Liver (tissue), 9 donors: ENCODE data around the gene WDR90. TPM values are rescaled to one million over a fixed set of nuclear protein-coding genes. Genes with fewer than 3 reads are reported as not detected.

ENCODE experiments used
- DNase-seq: peaks from one replicate; pipeline ENCODE4 v3.0.0-alpha.2; 2017; ENCODE audit warnings: low spot score
- H3K27ac ChIP-seq, 2 donors: one replicate each; pipeline ENCODE4 v1.7.0; 2013; ENCODE audit warnings: inconsistent platforms in 2 of 2, low read length in 2 of 2, control low read depth in 1 of 2, low read depth in 1 of 2, mild to moderate bottlenecking in 1 of 2
- H3K27me3 ChIP-seq, 4 donors: one replicate each; pipeline versions ENCODE4 v1.6.1 to v1.7.0; 2013; ENCODE audit warnings: low read length in 3 of 4, inconsistent platforms in 1 of 4, mild to moderate bottlenecking in 1 of 4, moderate library complexity in 1 of 4; ENCODE audit not compliant: control insufficient read depth in 4 of 4, insufficient read depth in 4 of 4
- H3K36me3 ChIP-seq, 4 donors: one replicate each; pipeline versions ENCODE4 v1.6.1 to v1.7.0; 2013; ENCODE audit warnings: low read length in 3 of 4, mild to moderate bottlenecking in 3 of 4, low read depth in 1 of 4, moderate library complexity in 1 of 4; ENCODE audit not compliant: control insufficient read depth in 4 of 4, insufficient read depth in 3 of 4
- H3K4me1 ChIP-seq, 4 donors: one replicate each; pipeline versions ENCODE4 v1.6.1 to v1.7.0; 2013; ENCODE audit warnings: low read length in 3 of 4, mild to moderate bottlenecking in 3 of 4, moderate library complexity in 1 of 4; ENCODE audit not compliant: control insufficient read depth in 4 of 4, insufficient read depth in 4 of 4
- H3K4me3 ChIP-seq, 3 donors: one replicate each; pipeline versions ENCODE4 v1.6.1 to v1.7.0; 2013; ENCODE audit warnings: low read length in 3 of 3, control low read depth in 1 of 3, low read depth in 1 of 3, mild to moderate bottlenecking in 1 of 3
- H3K9ac ChIP-seq, 2 donors: one replicate each; pipeline ENCODE4 v1.7.0; 2013; ENCODE audit warnings: low read length in 2 of 2, mild to moderate bottlenecking in 2 of 2, moderate library complexity in 2 of 2, control low read depth in 1 of 2, low read depth in 1 of 2
- H3K9me3 ChIP-seq, 4 donors: one replicate each; pipeline versions ENCODE4 v1.6.1 to v1.7.0; 2013; ENCODE audit warnings: low read length in 3 of 4; ENCODE audit not compliant: control insufficient read depth in 4 of 4
- EGR1 ChIP-seq, 2 donors: IDR thresholded peaks; 2 replicates each; pipeline ENCODE4 v1.6.1; 2016 to 2018; ENCODE audit warnings: antibody characterized with exemption in 2 of 2, low read depth in 2 of 2
- FOXA1 ChIP-seq: IDR thresholded peaks from 2 replicates; pipeline ENCODE4 v1.6.1; 2016; ENCODE audit warnings: antibody characterized with exemption
- FOXA2 ChIP-seq: IDR thresholded peaks from 2 replicates; pipeline ENCODE4 v1.6.1; 2016; ENCODE audit warnings: antibody characterized with exemption
- GABPA ChIP-seq, 2 donors: IDR thresholded peaks in 1 of 2; conservative IDR thresholded peaks in 1 of 2; 2 replicates each; pipeline ENCODE4 v1.6.1; 2016; ENCODE audit warnings: antibody characterized with exemption in 2 of 2, mild to moderate bottlenecking in 1 of 2, moderate library complexity in 1 of 2
- HNF4A ChIP-seq, 2 donors: conservative IDR thresholded peaks; 2 replicates each; pipeline ENCODE4 v1.6.1; 2016; ENCODE audit warnings: antibody characterized with exemption in 2 of 2, mild to moderate bottlenecking in 2 of 2
- JUND ChIP-seq, 2 donors: IDR thresholded peaks; 2 replicates each; pipeline ENCODE4 v1.6.1; 2016; ENCODE audit warnings: antibody characterized with exemption in 2 of 2
- NR2F2 ChIP-seq: IDR thresholded peaks from 2 replicates; pipeline ENCODE4 v1.6.1; 2016; ENCODE audit warnings: antibody characterized with exemption
- RAD21 ChIP-seq, 2 donors: IDR thresholded peaks; 2 replicates each; pipeline ENCODE4 v1.6.1; 2016; ENCODE audit warnings: antibody characterized with exemption in 2 of 2, mild to moderate bottlenecking in 2 of 2
- RXRA ChIP-seq, 2 donors: IDR thresholded peaks; 2 replicates each; pipeline ENCODE4 v1.6.1; 2017 to 2018; ENCODE audit warnings: antibody characterized with exemption in 2 of 2, mild to moderate bottlenecking in 1 of 2
- SP1 ChIP-seq: IDR thresholded peaks from 2 replicates; pipeline ENCODE4 v1.6.1; 2018; ENCODE audit warnings: antibody characterized with exemption, mild to moderate bottlenecking
- TAF1 ChIP-seq: conservative IDR thresholded peaks from 2 replicates; pipeline ENCODE4 v1.6.1; 2016; ENCODE audit warnings: antibody characterized with exemption, mild to moderate bottlenecking
- YY1 ChIP-seq: IDR thresholded peaks from 2 replicates; pipeline ENCODE4 v1.6.1; 2016; ENCODE audit warnings: antibody characterized with exemption, mild to moderate bottlenecking
- WGBS: extraction: QIAGEN DNeasy Blood & Tissue Kit; methylation state at CpG from one replicate; pipeline ENCODE4 v1.1.7; 2013; 5-methylcytosine and 5-hydroxymethylcytosine counted together
- polyA plus RNA-seq, 2 donors: library from polyadenylated mRNA; stranded (reverse) in 1 of 2; unstranded in 1 of 2; fragments of 200-250 nt in 1 of 2; fragments of >200 nt in 1 of 2; fragmentation: Nextera tagmentation in 1 of 2; extraction: Ambion mirVana in 1 of 2; gene quantifications; one replicate each; pipeline versions ENCODE4 v1.2.1 to v1.2.3, GENCODE V29; 2013 to 2015
- total RNA-seq, 2 donors: library from RNA; depleted of rRNA; stranded (reverse); fragments of >200 nt; gene quantifications; one replicate each; pipeline ENCODE4 v1.2.3, GENCODE V29; 2014
- TF ChIP-seq, protein P1 (sequence below): IDR thresholded peaks from 2 replicates; pipeline ENCODE4 v1.6.1; 2016; ENCODE audit warnings: antibody characterized with exemption, mild to moderate bottlenecking
- TF ChIP-seq, protein P2 (sequence below): IDR thresholded peaks from 2 replicates; pipeline ENCODE4 v1.6.1; 2016; ENCODE audit warnings: antibody characterized with exemption
- TF ChIP-seq, protein P3 (sequence below): fragments of 150-350 bp; IDR thresholded peaks from 2 replicates; pipeline ENCODE4 v1.5.1; 2017; ENCODE audit warnings: improper control_type of control experiment, low read depth, low read length; ENCODE audit not compliant: missing input control
- TF ChIP-seq, protein P4 (sequence below): IDR thresholded peaks from 2 replicates; pipeline ENCODE4 v1.6.1; 2016; ENCODE audit warnings: antibody characterized with exemption
- TF ChIP-seq, protein P5 (sequence below): IDR thresholded peaks from 2 replicates; pipeline ENCODE4 v1.6.1; 2016; ENCODE audit warnings: antibody characterized with exemption
- donor health status: healthy.
- donor health status: healthy.
- donor health status: healthy.
- donor health status: healthy.
- donor health status: healthy.

Gene WDR90
- total and polyA plus RNA-seq, 4 donors, result 4.7 to 13.4 (median 7.9) TPM

DNA sequence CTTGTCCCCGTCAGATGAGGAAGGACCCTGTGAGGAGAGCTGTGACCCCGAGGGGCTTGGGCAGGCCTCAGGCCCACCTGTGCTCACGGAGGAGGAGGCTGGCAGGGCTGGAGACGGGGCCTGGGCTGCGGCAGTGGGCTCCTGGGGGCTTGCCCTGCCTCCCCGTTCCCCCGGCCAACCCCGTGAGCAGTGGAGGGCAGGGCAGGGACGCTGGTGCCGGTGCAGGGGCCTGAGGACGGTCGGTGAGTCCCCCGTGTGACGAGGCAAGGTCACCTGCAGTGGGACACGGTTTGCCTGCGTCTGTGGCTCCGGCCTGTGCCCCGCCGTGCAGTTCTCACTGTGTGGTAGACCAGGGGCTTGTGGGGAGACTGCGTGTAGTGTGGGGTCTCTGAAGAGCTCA is 10.5 kb downstream of the WDR90 start:
- no peak for DNase-seq
- Histone ChIP-seq H3K9me3 (no peaks in the 10 kb centered on the region), H3K27ac (no peak overlapping the region), H3K4me3 (no peak overlapping the region), H3K4me1 (peaks cover 10 to 22% (median 15%) of the 10 kb centered on the region in 4 donors), H3K9ac (no peak overlapping the region), H3K27me3 (no peaks in the 10 kb centered on the region), H3K36me3 (peaks cover 0 to 6% (median 1%) of the 10 kb centered on the region in 4 donors)
- TF ChIP-seq HNF4A (conservative IDR thresholded peaks at IDR 0.05), result no peak
- TF ChIP-seq NR2F2, result no peak
- TF ChIP-seq FOXA2, result no peak
- TF ChIP-seq, protein P1, sequence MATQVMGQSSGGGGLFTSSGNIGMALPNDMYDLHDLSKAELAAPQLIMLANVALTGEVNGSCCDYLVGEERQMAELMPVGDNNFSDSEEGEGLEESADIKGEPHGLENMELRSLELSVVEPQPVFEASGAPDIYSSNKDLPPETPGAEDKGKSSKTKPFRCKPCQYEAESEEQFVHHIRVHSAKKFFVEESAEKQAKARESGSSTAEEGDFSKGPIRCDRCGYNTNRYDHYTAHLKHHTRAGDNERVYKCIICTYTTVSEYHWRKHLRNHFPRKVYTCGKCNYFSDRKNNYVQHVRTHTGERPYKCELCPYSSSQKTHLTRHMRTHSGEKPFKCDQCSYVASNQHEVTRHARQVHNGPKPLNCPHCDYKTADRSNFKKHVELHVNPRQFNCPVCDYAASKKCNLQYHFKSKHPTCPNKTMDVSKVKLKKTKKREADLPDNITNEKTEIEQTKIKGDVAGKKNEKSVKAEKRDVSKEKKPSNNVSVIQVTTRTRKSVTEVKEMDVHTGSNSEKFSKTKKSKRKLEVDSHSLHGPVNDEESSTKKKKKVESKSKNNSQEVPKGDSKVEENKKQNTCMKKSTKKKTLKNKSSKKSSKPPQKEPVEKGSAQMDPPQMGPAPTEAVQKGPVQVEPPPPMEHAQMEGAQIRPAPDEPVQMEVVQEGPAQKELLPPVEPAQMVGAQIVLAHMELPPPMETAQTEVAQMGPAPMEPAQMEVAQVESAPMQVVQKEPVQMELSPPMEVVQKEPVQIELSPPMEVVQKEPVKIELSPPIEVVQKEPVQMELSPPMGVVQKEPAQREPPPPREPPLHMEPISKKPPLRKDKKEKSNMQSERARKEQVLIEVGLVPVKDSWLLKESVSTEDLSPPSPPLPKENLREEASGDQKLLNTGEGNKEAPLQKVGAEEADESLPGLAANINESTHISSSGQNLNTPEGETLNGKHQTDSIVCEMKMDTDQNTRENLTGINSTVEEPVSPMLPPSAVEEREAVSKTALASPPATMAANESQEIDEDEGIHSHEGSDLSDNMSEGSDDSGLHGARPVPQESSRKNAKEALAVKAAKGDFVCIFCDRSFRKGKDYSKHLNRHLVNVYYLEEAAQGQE, result no peak
- TF ChIP-seq GABPA (IDR thresholded peaks at IDR 0.05 in 1 of 2, conservative IDR thresholded peaks at IDR 0.05 in 1 of 2), result no peak
- no peak for TF ChIP-seq RXRA (IDR thresholded peaks at IDR 0.05)
- TF ChIP-seq FOXA1, result no peak
- WGBS, result 92% methylated on average over 20 of the region's 20 CpGs

DNA sequence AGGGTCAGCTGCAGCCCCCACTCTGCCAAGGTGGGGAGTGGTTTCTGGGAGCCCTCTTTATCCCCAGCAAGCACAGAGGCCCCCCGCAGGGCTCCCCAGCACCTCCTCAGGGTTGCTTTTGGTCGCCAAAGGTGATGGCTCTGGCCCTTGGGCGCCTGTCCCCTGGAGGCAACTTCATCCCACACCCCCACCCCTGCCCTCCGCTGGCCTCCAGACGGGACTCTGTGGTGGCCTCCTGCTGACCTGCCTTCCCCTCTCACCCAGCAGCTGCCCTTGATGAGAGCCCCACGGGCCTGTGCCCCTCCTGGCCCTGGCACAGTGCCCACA is 10.9 kb downstream of the WDR90 start:
- no peaks in the 10 kb centered on the region for H3K27me3 ChIP-seq
- no peak overlapping the region for H3K4me3 ChIP-seq
- TF ChIP-seq, protein P1, result no peak
- no peak for TF ChIP-seq TAF1
- no peak for TF ChIP-seq FOXA2
- TF ChIP-seq, protein P2, sequence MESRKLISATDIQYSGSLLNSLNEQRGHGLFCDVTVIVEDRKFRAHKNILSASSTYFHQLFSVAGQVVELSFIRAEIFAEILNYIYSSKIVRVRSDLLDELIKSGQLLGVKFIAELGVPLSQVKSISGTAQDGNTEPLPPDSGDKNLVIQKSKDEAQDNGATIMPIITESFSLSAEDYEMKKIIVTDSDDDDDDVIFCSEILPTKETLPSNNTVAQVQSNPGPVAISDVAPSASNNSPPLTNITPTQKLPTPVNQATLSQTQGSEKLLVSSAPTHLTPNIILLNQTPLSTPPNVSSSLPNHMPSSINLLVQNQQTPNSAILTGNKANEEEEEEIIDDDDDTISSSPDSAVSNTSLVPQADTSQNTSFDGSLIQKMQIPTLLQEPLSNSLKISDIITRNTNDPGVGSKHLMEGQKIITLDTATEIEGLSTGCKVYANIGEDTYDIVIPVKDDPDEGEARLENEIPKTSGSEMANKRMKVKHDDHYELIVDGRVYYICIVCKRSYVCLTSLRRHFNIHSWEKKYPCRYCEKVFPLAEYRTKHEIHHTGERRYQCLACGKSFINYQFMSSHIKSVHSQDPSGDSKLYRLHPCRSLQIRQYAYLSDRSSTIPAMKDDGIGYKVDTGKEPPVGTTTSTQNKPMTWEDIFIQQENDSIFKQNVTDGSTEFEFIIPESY, result no peak
- TF ChIP-seq JUND (IDR thresholded peaks at IDR 0.05), result no peak
- no peak for TF ChIP-seq RXRA (IDR thresholded peaks at IDR 0.05)
- TF ChIP-seq GABPA (IDR thresholded peaks at IDR 0.05 in 1 of 2, conservative IDR thresholded peaks at IDR 0.05 in 1 of 2), result no peak
- no peak for TF ChIP-seq NR2F2
- no peak for TF ChIP-seq RAD21 (IDR thresholded peaks at IDR 0.05)
- TF ChIP-seq, protein P3, sequence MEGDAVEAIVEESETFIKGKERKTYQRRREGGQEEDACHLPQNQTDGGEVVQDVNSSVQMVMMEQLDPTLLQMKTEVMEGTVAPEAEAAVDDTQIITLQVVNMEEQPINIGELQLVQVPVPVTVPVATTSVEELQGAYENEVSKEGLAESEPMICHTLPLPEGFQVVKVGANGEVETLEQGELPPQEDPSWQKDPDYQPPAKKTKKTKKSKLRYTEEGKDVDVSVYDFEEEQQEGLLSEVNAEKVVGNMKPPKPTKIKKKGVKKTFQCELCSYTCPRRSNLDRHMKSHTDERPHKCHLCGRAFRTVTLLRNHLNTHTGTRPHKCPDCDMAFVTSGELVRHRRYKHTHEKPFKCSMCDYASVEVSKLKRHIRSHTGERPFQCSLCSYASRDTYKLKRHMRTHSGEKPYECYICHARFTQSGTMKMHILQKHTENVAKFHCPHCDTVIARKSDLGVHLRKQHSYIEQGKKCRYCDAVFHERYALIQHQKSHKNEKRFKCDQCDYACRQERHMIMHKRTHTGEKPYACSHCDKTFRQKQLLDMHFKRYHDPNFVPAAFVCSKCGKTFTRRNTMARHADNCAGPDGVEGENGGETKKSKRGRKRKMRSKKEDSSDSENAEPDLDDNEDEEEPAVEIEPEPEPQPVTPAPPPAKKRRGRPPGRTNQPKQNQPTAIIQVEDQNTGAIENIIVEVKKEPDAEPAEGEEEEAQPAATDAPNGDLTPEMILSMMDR, result no peak
- TF ChIP-seq, protein P4, sequence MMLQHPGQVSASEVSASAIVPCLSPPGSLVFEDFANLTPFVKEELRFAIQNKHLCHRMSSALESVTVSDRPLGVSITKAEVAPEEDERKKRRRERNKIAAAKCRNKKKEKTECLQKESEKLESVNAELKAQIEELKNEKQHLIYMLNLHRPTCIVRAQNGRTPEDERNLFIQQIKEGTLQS, result no peak
- no peak for TF ChIP-seq FOXA1
- TF ChIP-seq SP1, result no peak
- TF ChIP-seq, protein P5, sequence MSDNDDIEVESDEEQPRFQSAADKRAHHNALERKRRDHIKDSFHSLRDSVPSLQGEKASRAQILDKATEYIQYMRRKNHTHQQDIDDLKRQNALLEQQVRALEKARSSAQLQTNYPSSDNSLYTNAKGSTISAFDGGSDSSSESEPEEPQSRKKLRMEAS, result no peak
- no peak for TF ChIP-seq EGR1 (IDR thresholded peaks at IDR 0.05; ENCODE audit: low read depth in 2 of 2)
- no peak for TF ChIP-seq YY1
- TF ChIP-seq HNF4A (conservative IDR thresholded peaks at IDR 0.05), result no peak
- WGBS, result 67% methylated on average over 6 of the region's 6 CpGs
- H3K9me3 ChIP-seq, result no peaks in the 10 kb centered on the region
- H3K27ac ChIP-seq, result peak overlapping the region in 1 of 2 donors; percentile 50
- H3K4me1 ChIP-seq, result peaks cover 10 to 22% (median 15%) of the 10 kb centered on the region in 4 donors
- H3K9ac ChIP-seq, result no peak overlapping the region
- H3K36me3 ChIP-seq, result peaks cover 0 to 6% (median 1%) of the 10 kb centered on the region in 4 donors
- DNase-seq, result no peak
